A673 (cell line): ENCODE results near the gene DPM1.

Source experiments
- EZH2 ChIP-seq: fragments of 200-600 bp; sonication (generic); IDR thresholded peaks from 2 replicates; pipeline ENCODE4 v1.6.1; 2017; ENCODE audit warnings: borderline replicate concordance, low read depth, mild to moderate bottlenecking, mixed read lengths, antibody characterized with exemption, low read length; ENCODE audit not compliant: poor library complexity, severe bottlenecking
- TF ChIP-seq, protein P1 (sequence below): fragments of 300-800, 200-600 bp; sonication (generic); conservative IDR thresholded peaks from 2 replicates; pipeline ENCODE4 v1.5.1; 2017; ENCODE audit warnings: low read depth, mild to moderate bottlenecking, antibody characterized with exemption, low read length, moderate library complexity, mixed read lengths

DNA sequence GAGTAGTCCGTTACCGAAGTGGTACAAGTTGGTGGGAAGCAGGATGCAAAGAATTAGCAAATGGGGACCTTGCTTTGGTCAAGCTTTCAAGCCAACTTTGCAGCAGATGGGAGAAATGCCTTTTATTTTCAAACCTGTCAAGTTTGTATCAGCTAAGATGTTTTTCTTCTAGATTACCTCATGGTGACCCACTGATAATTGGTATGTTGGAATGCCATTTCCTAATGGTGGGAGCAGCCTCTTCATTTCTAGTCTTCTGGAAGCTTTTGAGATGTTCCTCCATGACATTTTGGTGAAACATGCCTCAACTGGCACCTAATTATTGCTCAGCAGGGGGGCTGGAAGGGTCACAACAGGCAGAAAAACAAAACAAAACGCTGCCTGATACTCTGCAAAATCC, 70.8 kb downstream of the DPM1 start:
- TF ChIP-seq, protein P1, sequence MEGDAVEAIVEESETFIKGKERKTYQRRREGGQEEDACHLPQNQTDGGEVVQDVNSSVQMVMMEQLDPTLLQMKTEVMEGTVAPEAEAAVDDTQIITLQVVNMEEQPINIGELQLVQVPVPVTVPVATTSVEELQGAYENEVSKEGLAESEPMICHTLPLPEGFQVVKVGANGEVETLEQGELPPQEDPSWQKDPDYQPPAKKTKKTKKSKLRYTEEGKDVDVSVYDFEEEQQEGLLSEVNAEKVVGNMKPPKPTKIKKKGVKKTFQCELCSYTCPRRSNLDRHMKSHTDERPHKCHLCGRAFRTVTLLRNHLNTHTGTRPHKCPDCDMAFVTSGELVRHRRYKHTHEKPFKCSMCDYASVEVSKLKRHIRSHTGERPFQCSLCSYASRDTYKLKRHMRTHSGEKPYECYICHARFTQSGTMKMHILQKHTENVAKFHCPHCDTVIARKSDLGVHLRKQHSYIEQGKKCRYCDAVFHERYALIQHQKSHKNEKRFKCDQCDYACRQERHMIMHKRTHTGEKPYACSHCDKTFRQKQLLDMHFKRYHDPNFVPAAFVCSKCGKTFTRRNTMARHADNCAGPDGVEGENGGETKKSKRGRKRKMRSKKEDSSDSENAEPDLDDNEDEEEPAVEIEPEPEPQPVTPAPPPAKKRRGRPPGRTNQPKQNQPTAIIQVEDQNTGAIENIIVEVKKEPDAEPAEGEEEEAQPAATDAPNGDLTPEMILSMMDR, result no peak
- TF ChIP-seq EZH2, result no peak
